ENCODE data around the gene LRSAM1.

DNA sequence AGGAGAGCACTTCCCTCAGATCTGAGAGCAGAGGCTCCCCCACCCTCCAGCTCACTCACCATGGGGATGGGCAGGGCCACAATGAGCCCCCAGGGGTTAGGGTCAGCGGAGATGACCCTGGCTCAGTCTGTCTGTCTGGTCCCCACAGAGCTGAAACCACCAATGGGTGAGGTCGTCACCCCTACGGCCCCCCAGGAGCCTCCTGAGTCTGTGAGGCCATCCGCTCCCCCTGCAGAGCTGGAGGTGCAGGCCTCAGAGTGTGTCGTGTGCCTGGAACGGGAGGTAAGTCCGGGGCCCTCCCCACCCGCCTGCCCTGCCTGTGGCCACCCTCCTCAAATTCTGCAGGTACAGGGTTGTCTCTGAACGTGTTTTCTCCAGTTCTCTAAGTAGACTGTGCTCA is 49.6 kb downstream of the LRSAM1 start:
- TF ChIP-seq, protein P1, sequence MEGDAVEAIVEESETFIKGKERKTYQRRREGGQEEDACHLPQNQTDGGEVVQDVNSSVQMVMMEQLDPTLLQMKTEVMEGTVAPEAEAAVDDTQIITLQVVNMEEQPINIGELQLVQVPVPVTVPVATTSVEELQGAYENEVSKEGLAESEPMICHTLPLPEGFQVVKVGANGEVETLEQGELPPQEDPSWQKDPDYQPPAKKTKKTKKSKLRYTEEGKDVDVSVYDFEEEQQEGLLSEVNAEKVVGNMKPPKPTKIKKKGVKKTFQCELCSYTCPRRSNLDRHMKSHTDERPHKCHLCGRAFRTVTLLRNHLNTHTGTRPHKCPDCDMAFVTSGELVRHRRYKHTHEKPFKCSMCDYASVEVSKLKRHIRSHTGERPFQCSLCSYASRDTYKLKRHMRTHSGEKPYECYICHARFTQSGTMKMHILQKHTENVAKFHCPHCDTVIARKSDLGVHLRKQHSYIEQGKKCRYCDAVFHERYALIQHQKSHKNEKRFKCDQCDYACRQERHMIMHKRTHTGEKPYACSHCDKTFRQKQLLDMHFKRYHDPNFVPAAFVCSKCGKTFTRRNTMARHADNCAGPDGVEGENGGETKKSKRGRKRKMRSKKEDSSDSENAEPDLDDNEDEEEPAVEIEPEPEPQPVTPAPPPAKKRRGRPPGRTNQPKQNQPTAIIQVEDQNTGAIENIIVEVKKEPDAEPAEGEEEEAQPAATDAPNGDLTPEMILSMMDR (conservative IDR thresholded peaks at IDR 0.05 in 1 of 2, IDR thresholded peaks at IDR 0.05 in 1 of 2; ENCODE audit: extremely low read depth in 1 of 2, insufficient read depth in 1 of 2, low read depth in 1 of 2, low read length in 2 of 2), result no peak
- TF ChIP-seq EZH2 (IDR thresholded peaks at IDR 0.05; ENCODE audit: borderline replicate concordance, low read length), result no peak

All from mammary epithelial cell (primary cell).